Endodermal cell (in vitro differentiated cells): Measurements from ENCODE around the gene FRS2. TPM values are rescaled to one million over a fixed set of nuclear protein-coding genes. Genes with fewer than 3 reads are reported as not detected.
"Not testable (repeated sequence)": the region's sequence is repeated elsewhere in the genome, so short reads cannot be mapped to it uniquely, and the experiment has no call there.

Experiments
- DNase-seq: peaks from one replicate; pipeline ENCODE4 v3.0.0-alpha.2; 2017
- H3K27ac ChIP-seq: 2 replicates; pipeline ENCODE4 v1.5.1; 2013; ENCODE audit warnings: mild to moderate bottlenecking, low read depth, low read length, moderate library complexity
- H3K27me3 ChIP-seq: 2 replicates; pipeline ENCODE4 v1.6.1; 2013; ENCODE audit warnings: mild to moderate bottlenecking, low read length, moderate library complexity; ENCODE audit not compliant: insufficient read depth, control insufficient read depth, poor library complexity, severe bottlenecking
- H3K36me3 ChIP-seq: 2 replicates; pipeline ENCODE4 v1.7.0; 2013; ENCODE audit warnings: mild to moderate bottlenecking, low read length, moderate library complexity; ENCODE audit not compliant: control insufficient read depth, insufficient read depth
- H3K4me1 ChIP-seq: one replicate; pipeline ENCODE4 v1.7.0; 2013; ENCODE audit warnings: low read length; ENCODE audit not compliant: control insufficient read depth, insufficient read depth
- H3K4me3 ChIP-seq: 2 replicates; pipeline ENCODE4 v1.5.1; 2013; ENCODE audit warnings: mild to moderate bottlenecking, low read length, moderate library complexity
- H3K9ac ChIP-seq: 2 replicates; pipeline ENCODE4 v1.6.1; 2013; ENCODE audit warnings: mild to moderate bottlenecking, low read length, moderate library complexity; ENCODE audit not compliant: poor library complexity, severe bottlenecking; ENCODE audit errors: extremely low read depth
- H3K9me3 ChIP-seq: 2 replicates; pipeline ENCODE4 v1.6.1; 2013; ENCODE audit warnings: mild to moderate bottlenecking, low read length, moderate library complexity; ENCODE audit not compliant: control insufficient read depth
- H3K27ac Mint-ChIP-seq: 2 replicates; pipeline ENCODE4 v1.8.0; 2020; ENCODE audit warnings: mixed read lengths
- H3K27me3 Mint-ChIP-seq: 2 replicates; pipeline ENCODE4 v1.8.0; 2021; ENCODE audit warnings: mild to moderate bottlenecking, mixed read lengths; ENCODE audit not compliant: insufficient read depth
- H3K36me3 Mint-ChIP-seq: 2 replicates; pipeline ENCODE4 v1.8.0; 2020; ENCODE audit warnings: low read depth, mixed read lengths
- H3K4me1 Mint-ChIP-seq: 2 replicates; pipeline ENCODE4 v1.8.0; 2020; ENCODE audit warnings: mixed read lengths
- H3K4me3 Mint-ChIP-seq: 2 replicates; pipeline ENCODE4 v1.8.0; 2020; ENCODE audit warnings: mild to moderate bottlenecking, moderate library complexity, mixed read lengths
- H3K9me3 Mint-ChIP-seq: 2 replicates; pipeline ENCODE4 v1.8.0; 2020; ENCODE audit warnings: mild to moderate bottlenecking, mixed read lengths
- WGBS, 2 experiments: methylation state at CpG; one replicate each; pipeline versions ENCODE4 v1.1.5 to v1.1.7; 2013; ENCODE audit warnings: missing lambda C conversion rate in 2 of 2, mixed read lengths in 1 of 2; ENCODE audit not compliant: insufficient coverage in 1 of 2, insufficient read length in 1 of 2; 5-methylcytosine and 5-hydroxymethylcytosine counted together
- total RNA-seq, 2 donors: library from RNA; stranded (reverse); fragmentation: NEBNext Ultra II Directional in 1 of 2; extraction: Animal tissue kit (Norgen Biotek cat#: 25700) in 1 of 2; gene quantifications; 2 replicates in 1 of 2; 3 replicates in 1 of 2; pipeline ENCODE4 v1.2.1, GENCODE V29; 2021
- TF ChIP-seq, protein P1 (sequence below): fragments of 200-600 bp; sonication (generic); conservative IDR thresholded peaks from 2 replicates; pipeline ENCODE4 v1.5.0; 2021; ENCODE audit warnings: antibody characterized with exemption, mild to moderate bottlenecking

The FRS2 gene
- total RNA-seq, 2 donors from 2014 or later, result 63.1 to 65.8 TPM

DNA sequence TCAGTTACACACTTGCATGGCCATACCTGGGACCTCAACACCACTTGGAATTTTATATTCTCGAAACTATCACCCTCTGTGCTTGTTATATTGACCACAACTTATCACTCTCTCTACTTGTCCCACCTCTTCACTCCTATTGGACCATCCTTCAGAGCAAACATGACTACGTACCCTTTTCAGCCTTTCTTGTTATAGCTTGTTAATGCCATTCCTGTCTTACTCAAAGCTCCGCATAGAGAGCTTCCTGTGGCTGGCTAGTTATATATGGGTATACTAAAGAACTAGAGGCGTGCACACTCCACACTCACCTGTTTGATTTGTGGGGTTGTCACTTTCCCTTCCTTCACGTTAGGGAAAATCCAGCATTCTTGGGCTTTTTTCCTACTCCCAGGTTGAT, 26.3 kb upstream of the FRS2 start:
- TF ChIP-seq, protein P1, sequence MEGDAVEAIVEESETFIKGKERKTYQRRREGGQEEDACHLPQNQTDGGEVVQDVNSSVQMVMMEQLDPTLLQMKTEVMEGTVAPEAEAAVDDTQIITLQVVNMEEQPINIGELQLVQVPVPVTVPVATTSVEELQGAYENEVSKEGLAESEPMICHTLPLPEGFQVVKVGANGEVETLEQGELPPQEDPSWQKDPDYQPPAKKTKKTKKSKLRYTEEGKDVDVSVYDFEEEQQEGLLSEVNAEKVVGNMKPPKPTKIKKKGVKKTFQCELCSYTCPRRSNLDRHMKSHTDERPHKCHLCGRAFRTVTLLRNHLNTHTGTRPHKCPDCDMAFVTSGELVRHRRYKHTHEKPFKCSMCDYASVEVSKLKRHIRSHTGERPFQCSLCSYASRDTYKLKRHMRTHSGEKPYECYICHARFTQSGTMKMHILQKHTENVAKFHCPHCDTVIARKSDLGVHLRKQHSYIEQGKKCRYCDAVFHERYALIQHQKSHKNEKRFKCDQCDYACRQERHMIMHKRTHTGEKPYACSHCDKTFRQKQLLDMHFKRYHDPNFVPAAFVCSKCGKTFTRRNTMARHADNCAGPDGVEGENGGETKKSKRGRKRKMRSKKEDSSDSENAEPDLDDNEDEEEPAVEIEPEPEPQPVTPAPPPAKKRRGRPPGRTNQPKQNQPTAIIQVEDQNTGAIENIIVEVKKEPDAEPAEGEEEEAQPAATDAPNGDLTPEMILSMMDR, result no peak
- Mint-ChIP-seq H3K4me1 (peaks cover 25% of the 10 kb centered on the region), H3K9me3 (peaks cover 11% of the 10 kb centered on the region), H3K4me3 (no peak overlapping the region), H3K36me3 (peaks cover 2% of the 10 kb centered on the region), H3K27ac (no peak overlapping the region), H3K27me3 (no peaks in the 10 kb centered on the region)
- Histone ChIP-seq H3K27ac (no peak overlapping the region), H3K27me3 (no peaks in the 10 kb centered on the region), H3K9ac (no peak overlapping the region), H3K4me3 (peak overlapping the region; percentile 26), H3K36me3 (no peaks in the 10 kb centered on the region), H3K9me3 (peaks cover 8% of the 10 kb centered on the region), H3K4me1 (peaks cover 14% of the 10 kb centered on the region)
- WGBS, 2 experiments, result 96 to 100% methylated on average over 2 to 5 of the region's 5 CpGs
- no peak for DNase-seq

DNA sequence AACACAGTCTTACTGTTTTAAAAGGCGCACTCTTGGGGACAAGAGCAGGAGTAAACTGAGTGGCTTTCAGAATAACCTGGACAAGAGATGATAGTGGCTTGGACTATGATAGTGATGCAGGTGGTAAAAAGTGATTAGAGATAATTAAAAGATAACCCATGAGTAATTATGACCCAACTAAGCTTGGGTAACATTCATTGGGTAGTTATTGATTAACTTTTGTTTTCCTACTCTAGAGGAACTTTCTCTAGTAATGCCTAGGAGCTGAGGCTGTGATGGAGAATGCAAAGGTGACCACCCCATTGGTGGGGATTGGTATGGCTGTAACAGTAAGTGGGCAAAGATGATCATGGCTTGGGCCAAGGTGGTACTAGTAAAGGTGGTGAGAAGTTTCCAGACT, 22.3 kb upstream of the FRS2 start:
- peaks cover 2% of the 10 kb centered on the region for H3K36me3 Mint-ChIP-seq
- peaks cover 9% of the 10 kb centered on the region for H3K4me1 Mint-ChIP-seq
- no peak for DNase-seq
- H3K27me3 Mint-ChIP-seq, result no peaks in the 10 kb centered on the region
- TF ChIP-seq, protein P1, result no peak
- Histone ChIP-seq H3K27ac (no peak overlapping the region), H3K27me3 (no peaks in the 10 kb centered on the region), H3K9ac (no peak overlapping the region), H3K4me3 (no peak overlapping the region), H3K4me1 (peaks cover 7% of the 10 kb centered on the region), H3K9me3 (peaks cover 8% of the 10 kb centered on the region), H3K36me3 (no peaks in the 10 kb centered on the region)
- 92 to 100% methylated on average over 1 of the region's 1 CpG for WGBS, 2 experiments
- peaks cover 9% of the 10 kb centered on the region for H3K9me3 Mint-ChIP-seq
- H3K4me3 Mint-ChIP-seq, result no peak overlapping the region
- H3K27ac Mint-ChIP-seq, result no peak overlapping the region

DNA sequence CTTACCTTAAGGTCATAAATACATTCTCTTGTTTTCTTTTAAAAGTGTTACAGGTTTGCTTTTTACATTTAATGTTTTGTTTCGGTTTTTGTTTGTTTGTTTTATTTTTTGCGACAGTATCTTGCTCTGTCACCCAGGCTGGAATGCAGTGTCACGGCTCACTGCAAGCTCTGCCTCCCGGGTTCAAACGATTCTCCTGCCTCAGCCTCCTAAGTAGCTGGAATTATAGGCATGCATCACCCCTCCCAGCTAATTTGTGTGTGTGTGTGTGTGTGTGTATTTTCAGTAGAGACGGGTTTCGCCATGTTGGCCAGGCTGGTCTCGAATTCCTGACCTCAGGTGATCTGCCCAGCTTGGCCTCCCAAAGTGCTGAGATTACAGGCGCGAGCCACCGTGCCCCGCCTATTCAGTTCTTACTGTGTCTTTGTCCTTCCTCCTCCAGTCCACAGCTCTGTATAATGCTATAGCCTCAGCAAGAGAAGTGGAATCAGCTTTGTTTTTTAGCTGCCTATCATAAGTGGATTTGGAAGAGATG, 17.5 kb upstream of the FRS2 start:
- not testable (repeated sequence) for H3K9me3 Mint-ChIP-seq, H3K27me3 Mint-ChIP-seq, H3K36me3 ChIP-seq, H3K9ac ChIP-seq, H3K27ac Mint-ChIP-seq, H3K4me3 Mint-ChIP-seq, H3K4me1 ChIP-seq, H3K4me3 ChIP-seq, H3K27me3 ChIP-seq, H3K27ac ChIP-seq, DNase-seq, H3K36me3 Mint-ChIP-seq, H3K9me3 ChIP-seq
- WGBS, 2 experiments, result 90 to 100% methylated on average over 7 to 12 of the region's 12 CpGs
- peaks cover 13% of the 10 kb centered on the region for H3K4me1 Mint-ChIP-seq

DNA sequence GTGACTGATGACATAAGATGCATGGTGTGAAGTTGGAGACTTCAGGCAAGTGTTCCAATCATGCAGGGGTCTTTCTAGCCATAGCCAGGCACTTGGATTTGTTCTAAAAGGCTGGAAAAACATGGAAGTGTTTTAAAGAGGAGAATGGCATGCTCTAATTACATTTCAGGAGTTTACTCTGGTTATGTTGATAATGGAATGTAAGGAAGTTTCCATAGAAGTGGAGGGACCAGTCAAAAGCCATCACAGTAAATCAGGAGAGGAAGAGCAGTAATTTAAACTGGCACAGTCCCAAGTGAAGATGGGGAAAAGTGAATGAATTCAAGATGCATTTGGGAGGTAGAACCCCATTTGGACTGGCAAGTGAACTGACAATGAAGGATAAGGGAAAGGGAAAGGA, 13.9 kb upstream of the FRS2 start:
- Histone ChIP-seq H3K4me1 (peaks cover 6% of the 10 kb centered on the region), H3K27me3 (no peaks in the 10 kb centered on the region), H3K9ac (no peak overlapping the region), H3K4me3 (no peak overlapping the region), H3K27ac (no peak overlapping the region), H3K36me3 (no peaks in the 10 kb centered on the region), H3K9me3 (no peaks in the 10 kb centered on the region)
- no peaks in the 10 kb centered on the region for H3K9me3 Mint-ChIP-seq
- no peak overlapping the region for H3K4me3 Mint-ChIP-seq
- H3K27me3 Mint-ChIP-seq, result no peaks in the 10 kb centered on the region
- H3K4me1 Mint-ChIP-seq, result peaks cover 13% of the 10 kb centered on the region
- H3K36me3 Mint-ChIP-seq, result no peaks in the 10 kb centered on the region
- H3K27ac Mint-ChIP-seq, result no peak overlapping the region
- TF ChIP-seq, protein P1, result no peak
- DNase-seq, result no peak
